Body of pancreas (tissue), 4 donors: ENCODE data around the gene ZNF700.

Experiments
- CTCF ChIP-seq, 7 experiments: fragments of 450-650 bp in 4 of 7; fragments of 200-600 bp in 3 of 7; sonication (generic) in 3 of 7; IDR thresholded peaks; one replicate each; pipeline ENCODE4 v1.5.1; 2016 to 2019; ENCODE audit warnings: antibody characterized with exemption in 7 of 7
- POLR2A ChIP-seq, 3 donors: fragments of 450-650 bp; IDR thresholded peaks; one replicate each; pipeline ENCODE4 v1.6.1; 2016; ENCODE audit warnings: antibody characterized with exemption in 3 of 3, mild to moderate bottlenecking in 2 of 3

- no peak for TF ChIP-seq CTCF (IDR thresholded peaks at IDR 0.05)
- no peak for TF ChIP-seq POLR2A (IDR thresholded peaks at IDR 0.05)
Measured at GRCh38 chr19:11921852-11922495, 2.9 kb upstream of the ZNF700 start.
